D341Med (cell line): ENCODE data around the gene M6PR.
"Not testable (repeated sequence)": the region's sequence is repeated elsewhere in the genome, so short reads cannot be mapped to it uniquely, and the experiment has no call there.

ENCODE experiments used
- DNase-seq: peaks from one replicate; pipeline ENCODE4 v3.0.0; 2012; ENCODE audit warnings: low spot score

M6PR gene

GRCh38 chr12:8950702-8951478, 1.4 kb upstream of the M6PR start:
- no peak for DNase-seq

GRCh38 chr12:8950221-8950527, 729 bp upstream of the M6PR start:
- no peak for DNase-seq

- DNase-seq = peak; percentile 53
Observed at GRCh38 chr12:8948701-8949341, 624 bp downstream of the M6PR start.

GRCh38 chr12:8947737-8948136, 1.7 kb downstream of the M6PR start:
- DNase-seq = no peak

GRCh38 chr12:8946733-8947132, 2.7 kb downstream of the M6PR start:
- no peak for DNase-seq

- no peak for DNase-seq
Observed at GRCh38 chr12:8943565-8944186, 5.8 kb downstream of the M6PR start.

- no peak for DNase-seq
Observed at GRCh38 chr12:8941691-8942478, 7.6 kb downstream of the M6PR start.

GRCh38 chr12:8937842-8938442, 11.5 kb downstream of the M6PR start:
- DNase-seq = not testable (repeated sequence)

GRCh38 chr12:8936735-8937134, 12.7 kb downstream of the M6PR start:
- DNase-seq = no peak

GRCh38 chr12:8934080-8934479, 15.4 kb downstream of the M6PR start:
- not testable (repeated sequence) for DNase-seq

GRCh38 chr12:8932464-8932863, 17.0 kb downstream of the M6PR start:
- DNase-seq = not testable (repeated sequence)

- DNase-seq = not testable (repeated sequence)
Observed at GRCh38 chr12:8930655-8931323, 18.7 kb downstream of the M6PR start.

GRCh38 chr12:8922544-8922943, 26.9 kb downstream of the M6PR start:
- no peak for DNase-seq

- not testable (repeated sequence) for DNase-seq
Observed at GRCh38 chr12:8919643-8920042, 29.8 kb downstream of the M6PR start.

- DNase-seq = no peak
Observed at GRCh38 chr12:8917751-8918150, 31.7 kb downstream of the M6PR start.

GRCh38 chr12:8917031-8917430, 32.4 kb downstream of the M6PR start:
- no peak for DNase-seq

GRCh38 chr12:8916154-8916553, 33.3 kb downstream of the M6PR start:
- no peak for DNase-seq

GRCh38 chr12:8914716-8915526, 34.5 kb downstream of the M6PR start:
- DNase-seq = peak; percentile 80

- DNase-seq = peak; percentile 97
Observed at GRCh38 chr12:8914033-8914715, 35.3 kb downstream of the M6PR start, which contains the start of gene PHC1. TSS of gene PHC1 (plus strand) at chr12:8914509. CDS start at chr12:8917678, 3,169 bp downstream.

- no peak for DNase-seq
Observed at GRCh38 chr12:8913702-8914032, 35.8 kb downstream of the M6PR start.
